H1 (cell line): ENCODE measurements around the gene CAB39L. TPM values are rescaled to one million over a fixed set of nuclear protein-coding genes. Genes with fewer than 3 reads are reported as not detected.

Experiments used
- CTBP2 ChIP-seq: IDR thresholded peaks from 2 replicates; pipeline ENCODE4 v1.7.0; 2011; ENCODE audit warnings: borderline replicate concordance, mild to moderate bottlenecking, moderate library complexity, mixed read lengths, low read length; ENCODE audit not compliant: insufficient read depth, insufficient read length
- E2F6 ChIP-seq: IDR thresholded peaks from 2 replicates; pipeline ENCODE4 v1.6.1; 2012; ENCODE audit warnings: inconsistent platforms
- FOSL1 ChIP-seq: IDR thresholded peaks from 2 replicates; pipeline ENCODE4 v1.6.1; 2011; ENCODE audit warnings: mild to moderate bottlenecking, low read depth, low read length, moderate library complexity; ENCODE audit not compliant: insufficient read depth
- GTF2F1 ChIP-seq: IDR thresholded peaks from 2 replicates; pipeline ENCODE4 v1.6.1; 2012; ENCODE audit warnings: low read depth, low read length, improper control_type of control experiment, borderline replicate concordance
- HDAC2 ChIP-seq, 2 experiments: fragments of 300-600 bp in 1 of 2; sonication (generic) in 1 of 2; IDR thresholded peaks; 2 replicates each; pipeline ENCODE4 v1.6.1; 2011 to 2012; ENCODE audit warnings: low read depth in 2 of 2, low read length in 2 of 2, mild to moderate bottlenecking in 2 of 2, moderate library complexity in 2 of 2, borderline replicate concordance in 1 of 2, inconsistent platforms in 1 of 2
- HDAC6 ChIP-seq: IDR thresholded peaks from one replicate; pipeline ENCODE4 v1.7.1; 2012; ENCODE audit warnings: low read depth, mild to moderate bottlenecking, inconsistent platforms, low read length, moderate library complexity
- KDM1A ChIP-seq: fragments of 200-600, 300-600 bp; sonication (generic); IDR thresholded peaks from 2 replicates; pipeline ENCODE4 v1.7.1; 2016; ENCODE audit warnings: mild to moderate bottlenecking, low read length, borderline replicate concordance
- MAX ChIP-seq: IDR thresholded peaks from 2 replicates; pipeline ENCODE4 v1.6.1; 2012; ENCODE audit warnings: inconsistent platforms
- PHF8 ChIP-seq: fragments of 200-600 bp; sonication (generic); conservative IDR thresholded peaks from 2 replicates; pipeline ENCODE4 v1.7.1; 2012; ENCODE audit warnings: low read depth, mild to moderate bottlenecking, inconsistent platforms, low read length, moderate library complexity
- POU5F1 ChIP-seq: IDR thresholded peaks from 2 replicates; pipeline ENCODE4 v1.6.1; 2011; ENCODE audit warnings: low read depth, mild to moderate bottlenecking, low read length, moderate library complexity
- RAD21 ChIP-seq, 2 experiments: IDR thresholded peaks in 1 of 2; conservative IDR thresholded peaks in 1 of 2; 2 replicates each; pipeline ENCODE4 v1.6.1; 2011; ENCODE audit warnings: low read depth in 2 of 2, low read length in 2 of 2, improper control_type of control experiment in 1 of 2, inconsistent platforms in 1 of 2, mild to moderate bottlenecking in 1 of 2, moderate library complexity in 1 of 2
- SIN3A ChIP-seq, 2 experiments: IDR thresholded peaks in 1 of 2; conservative IDR thresholded peaks in 1 of 2; 2 replicates each; pipeline ENCODE4 v1.6.1; 2011 to 2012; ENCODE audit warnings: low read length in 2 of 2, improper control_type of control experiment in 1 of 2, low read depth in 1 of 2, mild to moderate bottlenecking in 1 of 2
- SP4 ChIP-seq: IDR thresholded peaks from 2 replicates; pipeline ENCODE4 v1.6.1; 2012; ENCODE audit warnings: low read length, inconsistent platforms
- SRF ChIP-seq: IDR thresholded peaks from 2 replicates; pipeline ENCODE4 v1.6.1; 2011; ENCODE audit warnings: mild to moderate bottlenecking, low read depth, low read length, moderate library complexity
- TBP ChIP-seq: IDR thresholded peaks from 2 replicates; pipeline ENCODE4 v1.6.1; 2011; ENCODE audit warnings: low read depth, low read length, improper control_type of control experiment
- TCF12 ChIP-seq: IDR thresholded peaks from 2 replicates; pipeline ENCODE4 v1.6.1; 2011; ENCODE audit warnings: low read depth, mild to moderate bottlenecking, low read length
- ZNF274 ChIP-seq: IDR thresholded peaks from 2 replicates; pipeline ENCODE4 v1.7.0; 2012; ENCODE audit warnings: low read length, borderline replicate concordance; ENCODE audit errors: extremely low read depth
- polyA plus RNA-seq, 7 experiments: library from polyadenylated mRNA; depleted of rRNA in 3 of 7; stranded (reverse) in 5 of 7; unstranded in 2 of 7; fragments of >200 nt in 5 of 7; fragments of 200-250 nt in 2 of 7; gene quantifications; 1 replicate in 5 of 7; 2 replicates in 1 of 7; 4 replicates in 1 of 7; pipeline versions ENCODE4 v1.2.1 to v1.2.3, GENCODE V29; 2011 to 2013; ENCODE audit warnings: missing spikeins in 2 of 7, mixed read lengths in 2 of 7
- total RNA-seq: library from RNA; stranded (reverse); fragmentation: NEBNext Ultra II Directional; extraction: Animal tissue kit (Norgen Biotek cat#: 25700); gene quantifications from 2 replicates; pipeline ENCODE4 v1.2.1, GENCODE V29; 2021
- TF ChIP-seq, protein P1 (sequence below), 3 experiments: IDR thresholded peaks; 1 replicate in 2 of 3; 2 replicates in 1 of 3; pipeline versions ENCODE4 v1.5.1 to v1.6.1; 2011; ENCODE audit warnings: low read length in 3 of 3, mild to moderate bottlenecking in 3 of 3, inconsistent platforms in 2 of 3, low read depth in 1 of 3, moderate library complexity in 1 of 3; ENCODE audit not compliant: insufficient read depth in 1 of 3; ENCODE audit errors: control extremely low read depth in 1 of 3

The CAB39L gene
- total and polyA plus RNA-seq, 2 of the 8 experiments (the other 6 are each of a cell fraction or from before 2014, with no cell fraction given) = 2.5 to 4.8 TPM

DNA sequence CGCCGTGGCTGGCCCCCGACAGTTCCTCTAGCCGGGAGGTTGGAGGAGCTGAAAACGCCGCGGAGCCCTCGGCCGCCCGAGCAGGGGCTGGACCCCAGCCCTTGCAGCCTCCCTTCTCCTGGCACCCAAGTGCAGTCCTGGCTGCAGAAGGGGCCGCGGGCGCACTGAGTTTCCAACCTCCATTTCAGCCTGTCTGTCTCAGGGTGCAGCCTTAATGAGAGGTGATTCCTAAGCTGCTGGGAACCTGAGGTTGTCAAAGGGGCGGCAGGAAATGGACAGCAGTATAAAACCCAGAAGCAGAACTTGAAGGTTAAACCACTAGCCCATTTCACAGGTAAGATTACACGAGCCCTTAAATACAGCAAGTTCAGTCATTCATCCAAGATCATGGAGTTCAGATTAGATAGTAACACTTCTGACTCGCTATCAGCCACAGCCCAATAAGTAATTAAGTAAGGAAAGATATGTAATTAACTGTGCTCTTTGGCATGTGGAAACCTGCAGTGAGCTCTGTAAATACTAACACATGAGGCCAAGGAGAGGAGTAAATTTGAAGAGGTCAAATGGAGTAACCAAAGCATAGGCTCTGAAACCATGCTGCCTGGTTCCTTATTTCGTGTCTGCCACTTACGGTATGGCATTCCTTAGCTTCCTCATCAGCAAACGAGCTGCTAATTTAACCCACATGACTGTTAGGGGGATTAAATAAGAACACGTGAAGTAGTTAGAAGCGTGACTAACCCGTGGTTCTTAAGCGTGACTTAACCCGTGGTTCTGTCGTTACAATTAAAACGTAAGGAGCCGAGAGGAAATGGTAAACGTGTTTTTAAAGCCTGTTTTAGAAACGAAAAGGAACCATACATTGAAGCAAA, 896 bp upstream of the CAB39L start (continued):
- TF ChIP-seq SIN3A (conservative IDR thresholded peaks at IDR 0.05 in 1 of 2, IDR thresholded peaks at IDR 0.05 in 1 of 2; ENCODE audit: low read depth in 1 of 2, low read length in 2 of 2) (0 out of 4 replicates have a peak, but pooled peaks of 1 of the 2 experiments have one; percentile 10), KDM1A (no peak), POU5F1 (no peak), HDAC6 (no peak), FOSL1 (no peak), TCF12 (no peak), CTBP2 (no peak), E2F6 (no peak), GTF2F1 (no peak), SRF (no peak), ZNF274 (no peak), TBP (no peak), MAX (no peak), SP4 (no peak), RAD21 (IDR thresholded peaks at IDR 0.05 in 1 of 2, conservative IDR thresholded peaks at IDR 0.05 in 1 of 2; ENCODE audit: low read depth in 2 of 2, low read length in 2 of 2) (no peak), PHF8 (0 out of 2 replicates have a peak, but pooled peaks have one; percentile 25), HDAC2 (IDR thresholded peaks at IDR 0.05; ENCODE audit: borderline replicate concordance in 1 of 2, low read depth in 2 of 2, low read length in 2 of 2) (no peak)
- TF ChIP-seq, protein P1, sequence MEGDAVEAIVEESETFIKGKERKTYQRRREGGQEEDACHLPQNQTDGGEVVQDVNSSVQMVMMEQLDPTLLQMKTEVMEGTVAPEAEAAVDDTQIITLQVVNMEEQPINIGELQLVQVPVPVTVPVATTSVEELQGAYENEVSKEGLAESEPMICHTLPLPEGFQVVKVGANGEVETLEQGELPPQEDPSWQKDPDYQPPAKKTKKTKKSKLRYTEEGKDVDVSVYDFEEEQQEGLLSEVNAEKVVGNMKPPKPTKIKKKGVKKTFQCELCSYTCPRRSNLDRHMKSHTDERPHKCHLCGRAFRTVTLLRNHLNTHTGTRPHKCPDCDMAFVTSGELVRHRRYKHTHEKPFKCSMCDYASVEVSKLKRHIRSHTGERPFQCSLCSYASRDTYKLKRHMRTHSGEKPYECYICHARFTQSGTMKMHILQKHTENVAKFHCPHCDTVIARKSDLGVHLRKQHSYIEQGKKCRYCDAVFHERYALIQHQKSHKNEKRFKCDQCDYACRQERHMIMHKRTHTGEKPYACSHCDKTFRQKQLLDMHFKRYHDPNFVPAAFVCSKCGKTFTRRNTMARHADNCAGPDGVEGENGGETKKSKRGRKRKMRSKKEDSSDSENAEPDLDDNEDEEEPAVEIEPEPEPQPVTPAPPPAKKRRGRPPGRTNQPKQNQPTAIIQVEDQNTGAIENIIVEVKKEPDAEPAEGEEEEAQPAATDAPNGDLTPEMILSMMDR (IDR thresholded peaks at IDR 0.05; ENCODE audit: control extremely low read depth in 1 of 3, insufficient read depth in 1 of 3, low read depth in 1 of 3, low read length in 3 of 3) = no peak
